ENCODE measurements around the gene TMEM97. TPM values are rescaled to one million over a fixed set of nuclear protein-coding genes. Genes with fewer than 3 reads are reported as not detected.

The TMEM97 gene
- total RNA-seq, 2 donors from 2014 or later, result 72.1 to 80.7 TPM

- no peak overlapping the region for H3K27ac Mint-ChIP-seq
- no peaks in the 10 kb centered on the region for H3K9me3 ChIP-seq (ENCODE audit: control insufficient read depth, low read length)
- no peaks in the 10 kb centered on the region for H3K27me3 ChIP-seq (ENCODE audit: control insufficient read depth, insufficient read depth, low read length, poor library complexity, severe bottlenecking)
- WGBS, 2 experiments (ENCODE audit: insufficient coverage in 1 of 2, insufficient read length in 1 of 2), result 94 to 96% methylated on average over 3 to 6 of the region's 6 CpGs
- peaks cover 15% of the 10 kb centered on the region for H3K4me1 Mint-ChIP-seq
- no peak overlapping the region for H3K27ac ChIP-seq (ENCODE audit: low read depth, low read length)
- no peaks in the 10 kb centered on the region for H3K4me1 ChIP-seq (ENCODE audit: control insufficient read depth, insufficient read depth, low read length)
- peaks cover 61% of the 10 kb centered on the region for H3K36me3 ChIP-seq (ENCODE audit: control insufficient read depth, insufficient read depth, low read length)
- DNase-seq, result no peak
- H3K4me3 Mint-ChIP-seq, result no peak overlapping the region
- peaks cover 44% of the 10 kb centered on the region for H3K36me3 Mint-ChIP-seq (ENCODE audit: low read depth)
- TF ChIP-seq CTCF (conservative IDR thresholded peaks at IDR 0.05), result no peak
- H3K9me3 Mint-ChIP-seq, result no peaks in the 10 kb centered on the region
- H3K4me3 ChIP-seq (ENCODE audit: low read length), result no peak overlapping the region
- no peak overlapping the region for H3K9ac ChIP-seq (ENCODE audit: extremely low read depth, low read length, poor library complexity, severe bottlenecking)
- H3K27me3 Mint-ChIP-seq (ENCODE audit: insufficient read depth), result peaks cover 1% of the 10 kb centered on the region
These were observed 21.4 kb downstream of the TMEM97 start for GRCh38 chr17:28340374-28340773.

GRCh38 chr17:28341516-28341915 lies 22.5 kb downstream of the TMEM97 start:
- peaks cover 14% of the 10 kb centered on the region for H3K4me1 Mint-ChIP-seq
- WGBS, 2 experiments (ENCODE audit: insufficient coverage in 1 of 2, insufficient read length in 1 of 2), result 91 to 96% methylated on average over 11 of the region's 11 CpGs
- Histone ChIP-seq H3K9me3 (ENCODE audit: control insufficient read depth, low read length) (no peaks in the 10 kb centered on the region), H3K4me1 (ENCODE audit: control insufficient read depth, insufficient read depth, low read length) (peaks cover 5% of the 10 kb centered on the region), H3K27ac (ENCODE audit: low read depth, low read length) (no peak overlapping the region), H3K27me3 (ENCODE audit: control insufficient read depth, insufficient read depth, low read length, poor library complexity, severe bottlenecking) (no peaks in the 10 kb centered on the region), H3K4me3 (ENCODE audit: low read length) (no peak overlapping the region), H3K36me3 (ENCODE audit: control insufficient read depth, insufficient read depth, low read length) (peaks cover 72% of the 10 kb centered on the region), H3K9ac (ENCODE audit: extremely low read depth, low read length, poor library complexity, severe bottlenecking) (no peak overlapping the region)
- DNase-seq, result no peak
- H3K27me3 Mint-ChIP-seq (ENCODE audit: insufficient read depth), result no peaks in the 10 kb centered on the region
- no peak overlapping the region for H3K4me3 Mint-ChIP-seq
- H3K36me3 Mint-ChIP-seq (ENCODE audit: low read depth), result peaks cover 56% of the 10 kb centered on the region
- TF ChIP-seq CTCF (conservative IDR thresholded peaks at IDR 0.05), result no peak
- no peaks in the 10 kb centered on the region for H3K9me3 Mint-ChIP-seq
- no peak overlapping the region for H3K27ac Mint-ChIP-seq

- no peak for DNase-seq
- Histone ChIP-seq H3K36me3 (ENCODE audit: control insufficient read depth, insufficient read depth, low read length) (peaks cover 80% of the 10 kb centered on the region), H3K27ac (ENCODE audit: low read depth, low read length) (no peak overlapping the region), H3K4me3 (ENCODE audit: low read length) (no peak overlapping the region), H3K9me3 (ENCODE audit: control insufficient read depth, low read length) (no peaks in the 10 kb centered on the region), H3K27me3 (ENCODE audit: control insufficient read depth, insufficient read depth, low read length, poor library complexity, severe bottlenecking) (no peaks in the 10 kb centered on the region), H3K9ac (ENCODE audit: extremely low read depth, low read length, poor library complexity, severe bottlenecking) (no peak overlapping the region), H3K4me1 (ENCODE audit: control insufficient read depth, insufficient read depth, low read length) (peaks cover 5% of the 10 kb centered on the region)
- 93 to 96% methylated on average over 13 to 14 of the region's 14 CpGs for WGBS, 2 experiments (ENCODE audit: insufficient coverage in 1 of 2, insufficient read length in 1 of 2)
- peaks cover 7% of the 10 kb centered on the region for H3K4me1 Mint-ChIP-seq
- H3K9me3 Mint-ChIP-seq, result no peaks in the 10 kb centered on the region
- no peak overlapping the region for H3K4me3 Mint-ChIP-seq
- H3K27me3 Mint-ChIP-seq (ENCODE audit: insufficient read depth), result no peaks in the 10 kb centered on the region
- TF ChIP-seq CTCF (conservative IDR thresholded peaks at IDR 0.05), result no peak
- no peak overlapping the region for H3K27ac Mint-ChIP-seq
- H3K36me3 Mint-ChIP-seq (ENCODE audit: low read depth), result peaks cover 64% of the 10 kb centered on the region
These were observed 23.3 kb downstream of the TMEM97 start for GRCh38 chr17:28342313-28342712.
